Stimulated activated CD8-positive, alpha-beta memory T cell treated with anti-CD3 and anti-CD28 coated beads, Interleukin-2, amount 100 ng/mL, for 1 hour (primary cell): ENCODE results near the gene SERPINA4.

Source experiments
- DNase-seq, 2 donors: peaks; one replicate each; pipeline ENCODE4 v3.0.0-alpha.2; 2020; ENCODE audit warnings: low read depth in 2 of 2

SERPINA4 gene

DNA sequence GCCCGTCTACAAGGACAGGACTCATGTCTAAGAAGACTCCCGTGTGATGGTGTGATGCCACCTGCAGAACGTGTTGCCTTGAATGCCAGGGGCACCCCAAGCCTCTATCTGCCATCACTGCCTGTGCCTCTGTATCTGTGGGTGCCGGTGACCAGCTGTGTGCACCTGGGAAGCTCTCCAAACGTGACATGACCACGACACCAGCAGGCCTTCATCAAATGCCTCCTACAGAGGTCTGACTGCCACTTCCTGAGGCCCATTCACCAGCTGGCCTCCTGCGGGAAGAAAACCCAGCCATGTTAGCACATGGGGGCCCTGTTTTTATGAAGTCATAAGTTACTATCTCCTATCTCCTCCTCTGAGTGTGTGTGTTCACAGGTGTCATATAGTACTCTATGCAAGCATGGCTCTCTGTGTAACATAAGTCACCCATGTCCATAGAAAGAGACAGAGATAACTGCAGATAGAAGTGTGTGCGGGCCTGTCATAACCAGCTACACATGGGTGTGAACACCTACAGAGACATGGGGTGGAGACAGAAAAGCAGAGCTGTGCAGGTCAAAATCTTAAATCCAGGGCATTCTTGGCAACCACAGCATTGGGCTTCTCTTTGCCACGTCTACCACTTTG is 18.3 kb upstream of the SERPINA4 start:
- no peak for DNase-seq

DNA sequence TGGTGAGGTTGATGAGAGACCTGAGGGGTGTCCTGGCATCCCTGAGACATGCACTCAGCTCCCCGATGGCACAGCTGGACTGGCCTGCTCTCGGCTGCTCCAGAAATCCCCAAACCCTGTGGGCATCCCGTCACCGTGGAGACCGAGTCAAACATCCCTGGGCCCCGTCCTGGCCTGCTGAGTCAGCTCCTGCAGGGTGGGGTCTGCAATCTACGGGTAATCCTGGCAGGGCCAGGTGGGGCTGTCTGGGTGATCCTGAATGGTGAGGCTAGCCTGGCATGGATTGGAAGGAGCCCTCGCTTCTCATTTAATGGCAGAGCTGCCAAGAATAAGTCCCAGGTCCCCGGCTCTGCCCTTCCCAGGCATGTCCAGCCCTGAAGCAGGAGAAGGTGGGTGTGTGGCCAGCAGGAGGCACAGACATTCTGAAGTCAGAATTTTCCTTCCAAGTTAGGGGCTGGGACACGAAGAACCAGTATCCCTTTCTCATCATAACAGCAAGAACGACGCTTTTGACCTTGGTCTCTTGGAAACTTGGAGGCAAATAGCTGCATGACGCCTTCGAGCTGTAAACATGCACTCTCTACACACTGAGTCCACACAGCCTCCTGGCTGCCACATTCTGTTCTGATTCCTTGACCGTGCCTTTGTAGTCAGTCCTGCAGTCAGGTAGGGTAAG is 17.7 kb upstream of the SERPINA4 start:
- DNase-seq, result no peak

DNA sequence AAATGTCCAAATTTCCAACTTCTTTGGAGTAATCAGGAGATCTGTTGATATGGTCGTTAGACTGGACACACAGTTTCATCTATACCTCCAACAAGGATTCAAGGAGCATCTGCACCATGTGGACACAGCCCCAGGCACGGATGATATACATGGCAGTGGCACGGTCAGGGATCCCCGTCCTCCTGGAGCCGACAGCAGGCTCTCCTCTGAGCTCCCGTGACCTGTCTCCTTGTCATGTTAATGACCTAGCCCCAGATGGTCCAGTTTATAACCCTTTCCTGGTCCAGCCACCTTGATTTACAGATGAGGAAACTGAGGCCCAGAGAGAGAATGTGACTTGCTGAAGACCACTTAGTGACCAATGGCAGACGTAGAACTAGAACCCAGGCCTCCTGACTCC is 16.5 kb upstream of the SERPINA4 start:
- DNase-seq, result no peak

DNA sequence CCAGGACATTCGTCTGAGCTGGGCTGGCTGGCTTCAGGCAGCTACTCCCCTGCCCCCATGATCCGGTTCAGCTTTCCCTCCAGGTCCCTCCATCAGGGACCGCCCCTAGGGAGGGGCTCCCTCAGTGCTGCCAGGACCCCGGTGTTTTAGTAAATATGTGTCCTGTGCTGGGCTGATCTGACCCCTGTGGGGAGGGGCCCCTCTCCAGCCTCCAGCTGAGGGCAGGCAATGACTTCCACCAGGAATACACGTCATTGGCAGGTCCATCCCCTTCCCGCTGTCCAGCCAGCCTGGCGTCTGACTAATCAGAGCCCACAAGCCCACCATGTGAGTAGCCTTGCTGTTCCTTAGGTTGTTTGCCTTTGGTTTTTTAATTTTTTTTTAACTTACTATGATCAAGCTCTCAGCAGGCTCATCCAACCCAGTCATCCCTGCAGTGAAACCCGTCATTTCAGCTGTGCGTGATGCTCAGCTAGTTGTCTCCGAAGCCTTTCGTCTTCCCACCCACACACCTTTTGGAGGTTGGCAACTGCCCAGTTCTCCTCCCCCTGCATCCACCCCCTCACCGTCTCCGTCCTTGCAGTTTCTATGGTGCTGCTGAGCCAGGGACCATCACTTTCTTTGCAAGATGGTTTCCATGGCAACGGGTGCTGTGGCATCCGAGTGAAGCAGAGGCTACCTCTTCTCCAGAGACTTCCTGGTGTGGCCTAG is 16.0 kb upstream of the SERPINA4 start:
- DNase-seq, result no peak

DNA sequence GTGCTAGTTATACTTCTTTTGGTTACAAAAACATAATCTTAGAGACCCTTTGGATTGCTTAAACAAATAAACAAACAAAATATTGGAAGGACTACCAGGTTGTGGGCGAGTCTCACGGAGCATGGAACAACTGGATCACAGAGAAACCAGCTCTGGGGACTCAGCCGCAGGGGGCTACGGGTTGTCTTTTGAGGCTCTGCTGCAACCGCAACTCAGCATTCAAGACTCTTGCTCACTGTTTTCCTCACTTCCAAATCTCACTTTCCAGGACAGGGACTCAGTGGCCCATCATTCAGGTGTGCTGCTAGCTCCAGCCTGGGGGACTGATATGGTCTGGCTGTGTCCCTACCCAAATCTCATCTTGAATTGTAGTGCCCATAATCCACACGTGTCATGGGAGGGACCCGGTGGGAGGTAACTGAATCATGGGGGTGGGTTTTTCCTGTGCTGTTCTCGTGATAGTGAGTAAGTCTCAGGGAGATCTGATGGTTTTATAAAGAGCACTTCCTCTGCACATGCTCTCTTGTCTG is 14.0 kb upstream of the SERPINA4 start:
- DNase-seq, result no peak

DNA sequence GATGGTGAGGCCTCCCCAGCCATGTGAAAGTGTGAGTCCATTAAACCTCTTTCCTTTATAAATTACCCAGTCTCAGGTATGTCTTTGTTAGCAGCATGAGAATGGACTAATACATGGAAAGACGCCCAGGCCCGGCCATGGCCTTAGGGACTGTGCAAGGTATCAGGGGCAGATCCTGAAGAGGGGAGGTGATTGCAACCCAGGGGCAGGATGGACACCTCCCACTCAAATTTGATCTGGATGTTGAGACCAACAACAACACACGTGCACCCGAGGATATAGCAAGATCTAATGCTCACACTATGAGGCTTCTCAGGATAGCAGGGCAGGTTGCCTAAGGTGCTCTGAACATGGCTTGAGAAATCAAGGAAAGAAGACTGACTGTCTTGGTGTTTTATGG is 13.5 kb upstream of the SERPINA4 start:
- DNase-seq, result no peak

DNA sequence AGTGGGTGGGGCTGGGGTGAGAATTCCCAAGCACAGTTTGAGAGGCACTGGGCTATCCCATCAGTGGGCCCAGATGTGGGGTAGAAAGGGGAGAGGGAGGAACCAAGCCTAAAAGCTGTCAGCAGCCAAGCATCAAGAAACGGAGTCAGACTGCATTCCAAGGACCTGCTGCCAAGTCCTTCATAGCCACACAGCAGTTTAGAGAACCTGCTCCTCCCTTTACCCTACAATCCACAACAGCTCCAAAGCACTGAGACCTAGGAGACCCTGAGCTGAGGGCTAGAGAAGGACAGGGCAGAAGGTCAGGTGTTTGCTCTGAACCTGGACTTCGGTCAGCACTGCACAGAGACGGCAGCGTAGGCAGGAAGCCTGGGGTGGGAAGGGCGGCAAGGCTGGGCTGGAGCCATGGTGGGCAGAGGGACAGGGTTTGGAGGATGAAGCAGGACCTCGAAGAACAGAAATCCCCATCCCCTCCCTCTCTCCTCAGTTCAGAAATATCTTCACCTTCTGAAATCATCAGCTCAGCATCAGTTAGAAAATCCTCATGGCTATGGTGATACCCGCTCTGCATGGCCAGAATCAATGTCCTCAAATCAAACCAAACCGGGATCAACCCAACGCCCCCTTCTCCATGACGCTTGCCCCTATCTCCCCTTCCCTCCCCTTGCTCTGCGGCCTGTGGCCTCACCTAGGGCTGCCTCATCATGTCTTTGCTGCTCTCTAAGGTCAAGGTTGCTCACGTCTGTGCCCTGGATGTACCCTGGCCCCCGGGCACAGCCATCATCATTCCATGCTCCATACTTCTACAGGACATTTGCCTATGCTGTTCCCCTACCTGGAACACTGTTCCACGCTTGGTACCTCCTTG is 12.9 kb upstream of the SERPINA4 start:
- DNase-seq, result no peak

DNA sequence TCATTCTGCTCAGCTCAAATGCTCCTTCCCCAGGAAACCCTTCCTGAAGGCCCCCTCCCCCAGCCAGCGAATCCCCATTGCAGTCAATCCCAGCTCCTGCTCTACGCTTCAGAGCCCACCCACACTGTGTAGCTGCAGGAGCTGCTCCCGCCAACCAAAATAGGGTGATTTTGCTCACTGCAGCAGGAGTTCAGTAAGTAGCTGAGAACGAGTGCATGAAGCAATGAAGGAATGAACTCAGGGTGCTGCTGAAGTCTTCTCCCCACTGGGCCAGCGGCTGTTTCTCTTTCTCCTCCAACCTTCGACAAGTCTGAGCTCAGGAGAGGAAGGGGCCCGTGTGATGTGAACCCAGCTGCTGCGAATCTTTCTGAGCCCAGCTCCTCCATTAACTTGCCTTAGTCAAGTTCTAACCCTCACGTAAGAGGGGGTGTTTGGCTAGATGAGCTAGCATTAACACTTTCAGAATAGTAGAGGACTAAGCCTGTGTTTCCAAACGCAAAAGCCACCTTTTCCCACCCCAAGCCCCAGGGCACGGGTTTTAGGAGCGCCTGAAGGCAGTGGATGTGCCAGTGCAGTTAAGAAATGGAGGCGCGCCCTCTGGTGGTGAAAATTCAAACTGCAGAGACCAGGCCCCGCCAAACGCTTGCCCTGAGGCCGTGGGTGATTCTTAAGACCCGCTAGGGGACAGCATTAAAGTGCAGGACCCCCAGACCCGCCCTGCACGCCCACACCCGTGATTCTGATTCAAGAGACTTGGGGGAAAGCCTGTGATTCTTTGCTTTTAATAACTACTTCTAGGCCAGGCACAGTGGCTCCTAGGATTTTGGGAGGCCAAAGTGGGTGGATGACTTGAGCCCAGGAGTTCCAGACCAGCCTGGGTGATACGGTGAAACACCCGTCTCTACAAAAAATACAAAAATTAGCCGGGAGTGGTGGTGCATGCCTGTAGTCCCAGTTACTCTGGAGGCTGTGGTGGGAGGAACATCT is 11.9 kb upstream of the SERPINA4 start:
- DNase-seq, result peak in 1 of 2 donors; percentile 18

DNA sequence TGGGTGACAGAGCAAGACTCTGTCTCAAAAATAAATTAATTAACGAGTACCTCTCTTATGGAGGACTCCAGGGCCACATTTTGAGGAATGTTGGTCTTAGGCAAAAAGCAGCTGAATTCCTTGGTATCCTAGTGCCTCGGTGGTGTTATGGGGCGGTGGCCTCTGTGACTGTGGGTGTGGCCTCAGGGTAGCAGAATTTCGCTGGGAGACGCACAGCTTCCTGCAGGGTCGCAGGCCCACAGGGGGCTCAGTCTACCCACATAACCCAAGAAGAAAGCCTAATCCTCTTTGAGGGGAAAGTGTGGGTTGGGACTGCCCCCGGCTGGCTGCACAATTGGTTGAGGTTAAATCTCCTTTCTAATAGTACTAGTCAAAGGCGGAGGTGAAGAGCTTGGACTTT is 11.2 kb upstream of the SERPINA4 start:
- no peak for DNase-seq

DNA sequence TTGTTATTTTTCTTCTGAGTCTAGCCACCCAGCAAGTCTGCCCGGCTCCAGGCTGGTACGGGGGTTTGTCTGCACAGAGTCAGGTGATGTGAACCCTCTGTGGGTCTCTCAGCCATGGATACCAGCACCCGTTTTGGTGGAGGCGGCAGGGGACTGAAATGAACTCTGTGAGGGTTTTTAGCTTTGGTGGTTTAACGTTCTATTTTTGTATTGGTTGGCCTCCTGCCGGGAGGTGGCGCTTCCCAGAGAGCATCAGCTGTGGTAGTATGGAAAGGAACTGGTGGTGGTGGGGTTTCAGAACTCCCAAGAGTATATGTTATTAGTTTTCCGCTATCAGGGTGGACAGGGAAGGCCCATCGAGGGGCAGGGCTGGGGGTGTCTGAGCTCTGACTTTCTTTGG is 5.3 kb upstream of the SERPINA4 start:
- no peak for DNase-seq

DNA sequence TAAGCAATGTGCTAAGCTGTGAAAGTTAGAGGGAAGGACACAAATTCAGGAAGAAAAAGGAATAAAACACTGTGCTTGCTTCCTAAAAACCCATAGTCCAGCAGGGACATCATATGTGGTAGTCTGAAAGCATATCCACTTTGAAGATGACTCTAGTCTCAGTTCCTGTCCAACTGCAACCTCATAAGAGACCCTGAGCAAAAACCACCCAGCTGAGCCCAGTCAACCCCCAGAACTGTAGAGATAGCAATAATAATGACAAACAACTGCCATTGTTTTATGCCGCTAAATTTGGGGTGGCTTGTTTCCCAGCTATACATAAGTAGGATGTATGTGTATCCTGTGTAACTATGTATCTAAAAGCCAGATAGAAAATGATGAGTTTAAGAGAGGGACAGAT is 3.9 kb upstream of the SERPINA4 start:
- no peak for DNase-seq

DNA sequence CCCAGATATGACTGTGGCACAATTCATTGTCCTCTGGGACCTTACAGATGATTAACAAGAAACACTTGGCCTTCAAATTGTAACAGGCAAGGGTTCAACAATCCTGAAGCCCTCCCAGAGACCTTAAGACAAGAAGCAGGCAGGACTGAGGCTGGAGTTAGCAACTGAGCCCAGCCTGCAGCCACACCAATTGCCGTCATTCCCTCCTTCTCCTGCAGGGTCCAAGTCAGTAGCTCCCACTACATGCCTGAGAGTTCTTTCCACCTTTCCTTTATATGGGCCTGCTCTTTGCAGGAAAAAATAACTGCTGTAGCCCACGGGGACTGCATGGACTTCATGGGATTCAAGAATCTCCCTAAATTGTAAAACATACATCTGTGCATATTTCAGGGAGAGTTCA is 2.4 kb upstream of the SERPINA4 start:
- DNase-seq, result no peak

DNA sequence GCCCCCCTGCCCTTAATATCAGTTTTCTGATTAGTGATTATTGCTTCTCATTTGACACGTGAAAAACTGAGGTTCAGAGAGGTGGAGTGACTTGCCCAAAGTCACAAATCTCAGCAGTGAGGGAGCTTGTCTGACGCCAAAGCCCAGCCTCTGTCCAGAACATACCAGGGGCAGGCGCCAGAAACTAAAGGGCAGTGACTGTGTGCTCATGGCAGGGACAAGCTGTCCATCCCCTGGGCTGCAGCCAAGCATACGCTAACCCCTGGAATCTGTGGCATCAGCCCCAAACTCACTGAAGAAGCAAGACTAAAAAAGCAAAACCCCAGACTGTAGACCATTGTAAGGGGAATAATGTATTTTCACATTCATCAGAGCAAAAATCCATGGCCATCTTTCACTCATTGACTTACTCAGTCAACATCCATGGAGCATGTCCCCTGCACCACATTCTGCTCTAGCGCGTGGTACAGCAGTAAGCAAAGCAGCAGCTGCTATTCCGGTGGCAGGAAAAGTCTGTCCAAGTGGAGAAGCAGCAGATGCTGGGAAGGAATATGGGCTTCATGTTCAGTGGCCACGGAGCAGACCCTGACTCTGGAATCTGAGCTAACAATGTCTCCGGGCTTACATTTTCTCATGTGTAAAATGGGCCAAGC is 1.5 kb upstream of the SERPINA4 start:
- DNase-seq, result no peak

DNA sequence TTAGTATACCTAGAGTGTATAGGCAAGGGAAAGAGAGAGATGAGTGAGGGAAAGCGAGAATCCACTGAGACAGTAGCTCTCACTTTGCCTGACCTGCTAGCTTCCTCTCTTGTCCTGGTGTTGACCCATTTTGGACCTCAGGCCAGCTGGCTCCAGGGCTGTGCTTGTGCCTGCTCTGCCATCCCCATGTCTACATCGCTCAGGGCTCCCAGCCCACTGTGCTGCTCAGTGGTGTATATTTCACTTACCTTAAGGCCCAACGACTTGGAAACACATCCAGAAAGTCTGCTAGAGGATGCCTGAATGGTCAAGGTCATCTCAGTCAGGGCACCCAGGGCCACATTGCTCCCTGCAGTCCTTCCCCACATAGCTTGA is 964 bp upstream of the SERPINA4 start:
- no peak for DNase-seq

DNA sequence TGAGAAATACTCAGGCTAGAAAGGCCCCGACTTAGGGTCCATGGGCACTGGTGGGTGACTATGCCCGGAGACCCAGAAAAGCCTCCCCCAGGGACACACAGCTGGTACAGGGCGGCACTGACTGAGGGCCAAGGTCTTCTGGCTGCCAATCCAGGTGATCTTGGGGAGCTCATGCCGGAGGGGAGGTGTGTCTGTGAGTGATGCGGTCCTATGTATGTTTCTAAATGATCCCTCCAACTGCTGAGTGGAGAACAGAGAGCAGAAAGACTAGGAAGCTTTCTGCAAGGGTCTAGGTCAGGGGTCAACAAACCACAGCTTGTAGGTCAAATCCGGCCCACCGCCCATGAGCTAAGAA is 391 bp downstream of the SERPINA4 start:
- DNase-seq, result no peak

DNA sequence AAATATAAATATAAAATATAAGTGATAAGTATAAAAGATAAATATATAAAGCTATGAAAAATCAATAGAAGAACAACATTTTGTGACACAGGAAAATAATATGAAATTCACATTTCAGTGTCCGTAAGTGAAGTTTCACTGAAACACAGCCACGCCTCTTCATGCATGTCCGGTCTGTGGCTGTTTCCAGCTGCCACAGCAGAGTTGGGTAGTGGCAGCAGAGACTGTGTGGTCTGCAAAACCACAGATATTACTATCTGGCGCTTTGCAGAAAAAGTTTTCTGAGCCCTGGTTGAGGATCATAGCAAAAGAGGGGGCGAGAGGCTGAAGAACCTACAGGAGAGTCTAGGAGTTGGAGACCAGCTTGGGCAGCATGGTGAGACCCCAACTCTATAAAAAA is 780 bp downstream of the SERPINA4 start:
- no peak for DNase-seq

DNA sequence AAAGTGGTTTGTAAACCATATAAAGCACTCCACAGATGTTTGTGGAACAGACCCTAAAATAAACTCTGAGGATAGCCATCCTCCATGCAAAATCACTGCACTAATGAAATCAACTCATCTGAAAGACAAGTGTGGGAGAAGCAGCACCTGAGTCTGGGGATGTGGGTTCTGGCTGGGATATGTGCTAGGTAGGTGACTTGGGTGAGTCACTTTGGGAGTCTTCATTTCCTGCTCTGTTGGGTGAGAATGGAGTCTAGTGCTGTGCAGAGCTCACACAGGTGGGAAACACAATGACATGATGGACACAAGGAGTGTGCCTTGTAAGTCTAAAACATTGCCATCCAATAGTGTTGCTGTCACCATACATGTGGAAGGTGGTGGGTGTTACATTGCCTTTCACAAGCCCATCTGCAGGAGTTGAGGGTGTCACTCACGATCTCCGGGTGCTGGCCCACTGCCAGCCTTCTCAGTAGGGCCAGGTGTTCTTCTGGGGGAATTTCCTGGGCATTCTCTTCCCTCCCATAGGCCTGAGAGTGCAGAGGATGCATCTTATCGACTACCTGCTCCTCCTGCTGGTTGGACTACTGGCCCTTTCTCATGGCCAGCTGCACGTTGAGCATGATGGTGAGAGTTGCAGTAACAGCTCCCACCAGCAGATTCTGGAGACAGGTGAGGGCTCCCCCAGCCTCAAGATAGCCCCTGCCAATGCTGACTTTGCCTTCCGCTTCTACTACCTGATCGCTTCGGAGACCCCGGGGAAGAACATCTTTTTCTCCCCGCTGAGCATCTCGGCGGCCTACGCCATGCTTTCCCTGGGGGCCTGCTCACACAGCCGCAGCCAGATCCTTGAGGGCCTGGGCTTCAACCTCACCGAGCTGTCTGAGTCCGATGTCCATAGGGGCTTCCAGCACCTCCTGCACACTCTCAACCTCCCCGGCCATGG is 2.0 kb downstream of the SERPINA4 start:
- DNase-seq, result no peak

DNA sequence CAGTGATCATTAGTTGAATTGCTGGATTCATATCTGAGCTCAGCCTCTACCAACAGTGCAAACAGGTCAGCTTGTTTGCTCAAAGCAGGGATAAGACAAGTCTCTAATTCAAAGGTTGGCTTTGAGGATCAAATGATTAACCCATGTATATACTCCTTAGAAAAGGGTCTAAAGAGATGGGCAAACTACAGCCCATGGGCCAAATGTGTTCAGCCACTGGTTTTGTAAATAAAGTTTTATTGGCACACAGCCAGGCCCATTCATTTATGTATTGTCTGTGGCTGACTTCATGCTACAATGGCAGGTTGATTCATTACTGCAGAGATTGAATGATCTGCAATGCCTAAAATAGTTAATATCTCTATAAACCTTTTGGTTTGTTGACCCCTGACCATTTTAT is 3.1 kb downstream of the SERPINA4 start:
- no peak for DNase-seq

DNA sequence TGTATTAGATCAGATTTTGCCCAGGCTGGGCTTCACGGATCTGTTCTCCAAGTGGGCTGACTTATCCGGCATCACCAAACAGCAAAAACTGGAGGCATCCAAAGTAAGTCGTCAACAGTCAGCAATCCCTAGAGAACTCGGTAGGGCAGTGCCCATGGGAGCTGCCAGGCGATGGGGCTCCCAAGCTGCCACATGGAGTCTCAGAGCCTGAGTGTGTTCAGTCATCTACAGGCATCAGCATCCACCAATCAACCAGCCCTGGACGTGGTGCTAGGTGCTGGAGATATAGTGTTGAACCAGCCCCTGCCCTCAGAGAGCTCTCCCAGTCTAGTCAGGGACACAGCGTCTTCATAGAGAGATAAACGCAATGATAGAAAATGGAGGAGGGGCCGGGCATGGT is 6.9 kb downstream of the SERPINA4 start:
- DNase-seq, result no peak
